Fibroblast of the aortic adventitia (primary cell): ENCODE measurements around the gene PIGV. TPM values are rescaled to one million over a fixed set of nuclear protein-coding genes. Genes with fewer than 3 reads are reported as not detected.
A peak's percentile ranks its signal among the peaks of the same experiment; 100 is the strongest.

Experiments
- DNase-seq: peaks from one replicate; pipeline ENCODE4 v3.0.0-alpha.2; 2010; ENCODE audit warnings: low read depth
- H3K4me3 ChIP-seq: 2 replicates; pipeline ENCODE4 v1.5.1; 2011; ENCODE audit warnings: low read depth, mild to moderate bottlenecking, control low read depth, low read length, moderate library complexity
- CTCF ChIP-seq: IDR thresholded peaks from 2 replicates; pipeline ENCODE4 v1.5.1; 2011; ENCODE audit warnings: mild to moderate bottlenecking, low read length, control low read depth, inconsistent platforms; ENCODE audit not compliant: insufficient read depth
- total RNA-seq: library from RNA; depleted of rRNA; stranded (reverse); fragments of >200 nt; gene quantifications from 2 replicates; pipeline ENCODE4 v1.2.3, GENCODE V29; 2012; ENCODE audit warnings: low replicate concordance

PIGV gene
- total RNA-seq, 1 donor: 18.1 TPM

- H3K4me3 ChIP-seq: no peak overlapping the region
- no peak for TF ChIP-seq CTCF
- DNase-seq: no peak
Observed at GRCh38 chr1:26811057-26811456, 23.3 kb downstream of the PIGV start.

- no peak overlapping the region for H3K4me3 ChIP-seq
- TF ChIP-seq CTCF: no peak
- DNase-seq: no peak
Observed at GRCh38 chr1:26811708-26812107, 24.0 kb downstream of the PIGV start.

- no peak for DNase-seq
- TF ChIP-seq CTCF: no peak
- no peak overlapping the region for H3K4me3 ChIP-seq
Observed at GRCh38 chr1:26814377-26814776, 26.6 kb downstream of the PIGV start.

- no peak overlapping the region for H3K4me3 ChIP-seq
- DNase-seq: no peak
- TF ChIP-seq CTCF: no peak
Observed at GRCh38 chr1:26814893-26815292, 27.1 kb downstream of the PIGV start.

GRCh38 chr1:26820784-26821269, 33.1 kb downstream of the PIGV start:
- no peak overlapping the region for H3K4me3 ChIP-seq
- no peak for DNase-seq
- TF ChIP-seq CTCF: peak; percentile 18

GRCh38 chr1:26822737-26823395, 35.1 kb downstream of the PIGV start:
- no peak for DNase-seq
- TF ChIP-seq CTCF: no peak
- no peak overlapping the region for H3K4me3 ChIP-seq

- H3K4me3 ChIP-seq: no peak overlapping the region
- TF ChIP-seq CTCF: no peak
- no peak for DNase-seq
Observed at GRCh38 chr1:26824731-26825130, 37.0 kb downstream of the PIGV start.
